Lung (tissue), 12 donors: ENCODE results near the gene FADS6. TPM values are rescaled to one million over a fixed set of nuclear protein-coding genes. Genes with fewer than 3 reads are reported as not detected.

Source experiments
- ATAC-seq: fragments of 200-7000 bp; cut with Tn5 transposase; one replicate; pipeline ENCODE4 v1.9.1; 2020; ENCODE audit warnings: moderate number of reproducible peaks; ENCODE audit not compliant: insufficient read depth, low FRiP score
- DNase-seq, 3 donors: peaks; one replicate each; pipeline ENCODE4 v3.0.0-alpha.2; 2013 to 2017
- H3K27ac ChIP-seq, 2 donors: one replicate each; pipeline ENCODE4 v1.5.1; 2013; ENCODE audit warnings: mild to moderate bottlenecking in 2 of 2, moderate library complexity in 2 of 2, control low read depth in 1 of 2, inconsistent platforms in 1 of 2, low read depth in 1 of 2, low read length in 1 of 2
- H3K27me3 ChIP-seq, 3 donors: one replicate each; pipeline ENCODE4 v1.5.1; 2013; ENCODE audit warnings: low read length in 2 of 3; ENCODE audit not compliant: control insufficient read depth in 3 of 3, insufficient read depth in 3 of 3
- H3K36me3 ChIP-seq, 4 donors: one replicate each; pipeline ENCODE4 v1.5.1; 2013; ENCODE audit warnings: low read length in 4 of 4, mild to moderate bottlenecking in 1 of 4, moderate library complexity in 1 of 4; ENCODE audit not compliant: control insufficient read depth in 4 of 4, insufficient read depth in 4 of 4
- H3K4me1 ChIP-seq, 5 donors: one replicate each; pipeline ENCODE4 v1.5.1; 2013; ENCODE audit warnings: low read length in 5 of 5, mild to moderate bottlenecking in 2 of 5, moderate library complexity in 1 of 5; ENCODE audit not compliant: control insufficient read depth in 5 of 5, insufficient read depth in 5 of 5
- H3K4me3 ChIP-seq: one replicate; pipeline ENCODE4 v1.5.1; 2013; ENCODE audit warnings: mild to moderate bottlenecking, control low read depth, moderate library complexity
- H3K9ac ChIP-seq, 2 donors: one replicate each; pipeline ENCODE4 v1.5.1; 2013; ENCODE audit warnings: low read length in 2 of 2, control low read depth in 1 of 2; ENCODE audit not compliant: insufficient read depth in 1 of 2
- H3K9me3 ChIP-seq, 4 donors: one replicate each; pipeline ENCODE4 v1.5.1; 2013; ENCODE audit warnings: low read length in 3 of 4, mild to moderate bottlenecking in 1 of 4, moderate library complexity in 1 of 4; ENCODE audit not compliant: control insufficient read depth in 4 of 4, insufficient read depth in 3 of 4
- CTCF ChIP-seq: IDR thresholded peaks from 2 replicates; pipeline ENCODE4 v1.5.1; 2012; ENCODE audit warnings: mild to moderate bottlenecking; ENCODE audit errors: control extremely low read depth, extremely low read depth
- WGBS, 2 donors: extraction: QIAGEN DNeasy Blood & Tissue Kit; methylation state at CpG; one replicate each; pipeline ENCODE4 v1.1.7; 2013; 5-methylcytosine and 5-hydroxymethylcytosine counted together
- polyA plus RNA-seq, 2 donors: library from polyadenylated mRNA; stranded (reverse); fragments of 200-250 nt; gene quantifications; one replicate each; pipeline ENCODE4 v1.2.1, GENCODE V29; 2013
- total RNA-seq, 2 donors: library from RNA; depleted of rRNA in 1 of 2; stranded (reverse); fragments of >200 nt in 1 of 2; gene quantifications; one replicate each; pipeline ENCODE4 v1.2.1, GENCODE V29; 2014 to 2021
- donor health status: control.
- donor health status: control.
- donor health status: Bipolar disorder and iron deficiency.
- donor health status: healthy.
- donor health status: DM: yes; HTN: yes; CAD: no.

The FADS6 gene
- total and polyA plus RNA-seq, 4 donors = not detected

- H3K27ac ChIP-seq = no peak overlapping the region
- peaks cover 0 to 12% (median 3%) of the 10 kb centered on the region in 5 donors for H3K4me1 ChIP-seq
- H3K9ac ChIP-seq = no peak overlapping the region
- no peak for TF ChIP-seq CTCF
- peaks cover 0 to 2% (median 0%) of the 10 kb centered on the region in 4 donors for H3K36me3 ChIP-seq
- H3K27me3 ChIP-seq = peaks cover 5 to 22% (median 9%) of the 10 kb centered on the region in 3 donors
- no peak for DNase-seq
- 91% methylated on average over 15 of the region's 15 CpGs for WGBS, 2 donors
- ATAC-seq = no peak
- H3K9me3 ChIP-seq = peaks cover 0 to 2% (median 0%) of the 10 kb centered on the region in 4 donors
- H3K4me3 ChIP-seq = no peak overlapping the region
Measured at GRCh38 chr17:74864297-74864865, 29.1 kb downstream of the FADS6 start.

- ATAC-seq (no peak), DNase-seq (no peak)
- Histone ChIP-seq H3K36me3 (peaks cover 0 to 2% (median 0%) of the 10 kb centered on the region in 4 donors), H3K27me3 (peaks cover 5 to 29% (median 16%) of the 10 kb centered on the region in 3 donors), H3K4me1 (peaks cover 0 to 12% (median 3%) of the 10 kb centered on the region in 5 donors), H3K27ac (no peak overlapping the region), H3K9me3 (peaks cover 0 to 2% (median 0%) of the 10 kb centered on the region in 4 donors), H3K4me3 (no peak overlapping the region), H3K9ac (no peak overlapping the region)
- TF ChIP-seq CTCF = no peak
- 90 to 91% methylated on average over 25 of the region's 25 CpGs for WGBS, 2 donors
Measured at GRCh38 chr17:74863420-74864296, 29.8 kb downstream of the FADS6 start.

GRCh38 chr17:74862919-74863318 lies 30.5 kb downstream of the FADS6 start:
- peaks cover 0 to 12% (median 3%) of the 10 kb centered on the region in 5 donors for H3K4me1 ChIP-seq
- TF ChIP-seq CTCF = no peak
- H3K4me3 ChIP-seq = no peak overlapping the region
- ATAC-seq (no peak), DNase-seq (no peak)
- peaks cover 0 to 2% (median 0%) of the 10 kb centered on the region in 4 donors for H3K9me3 ChIP-seq
- H3K36me3 ChIP-seq = peaks cover 0 to 2% (median 0%) of the 10 kb centered on the region in 4 donors
- WGBS, 2 donors = 86 to 92% methylated on average over 6 of the region's 6 CpGs
- H3K27me3 ChIP-seq = peaks cover 5 to 35% (median 20%) of the 10 kb centered on the region in 3 donors
- no peak overlapping the region for H3K9ac ChIP-seq
- H3K27ac ChIP-seq = no peak overlapping the region
